HG03159 (cell line): Measurements from ENCODE around the gene SPEN.

Source experiments
- ATAC-seq: cut with Tn5 transposase; IDR thresholded peaks from one replicate; pipeline ENCODE4 v1.9.1; 2021; ENCODE audit warnings: mild to moderate bottlenecking, moderate library complexity; ENCODE audit not compliant: unreplicated experiment

Gene SPEN

GRCh38 chr1:15959424-15959823 lies 111.9 kb downstream of the SPEN start:
- ATAC-seq: no peak

GRCh38 chr1:15959827-15960446 lies 112.4 kb downstream of the SPEN start:
- ATAC-seq: no peak

- no peak for ATAC-seq
Observed at GRCh38 chr1:15960808-15961207, 113.3 kb downstream of the SPEN start.

- ATAC-seq: no peak
Observed at GRCh38 chr1:15961492-15961891, 114.0 kb downstream of the SPEN start.

- no peak for ATAC-seq
Observed at GRCh38 chr1:15962176-15962575, 114.7 kb downstream of the SPEN start.

- no peak for ATAC-seq
Observed at GRCh38 chr1:15962671-15963362, 115.3 kb downstream of the SPEN start.

GRCh38 chr1:15963363-15963967 lies 116.0 kb downstream of the SPEN start:
- ATAC-seq: no peak

GRCh38 chr1:15963968-15964648 lies 116.6 kb downstream of the SPEN start:
- ATAC-seq: no peak

- ATAC-seq: no peak
Observed at GRCh38 chr1:15965228-15965767, 117.8 kb downstream of the SPEN start.

GRCh38 chr1:15966081-15966955 lies 118.8 kb downstream of the SPEN start:
- peak; percentile 59 for ATAC-seq

- ATAC-seq: no peak
Observed at GRCh38 chr1:15966956-15967344, 119.4 kb downstream of the SPEN start.

- ATAC-seq: no peak
Observed at GRCh38 chr1:15968172-15968571, 120.7 kb downstream of the SPEN start.

- ATAC-seq: no peak
Observed at GRCh38 chr1:15969321-15969880, 121.9 kb downstream of the SPEN start.

- ATAC-seq: no peak
Observed at GRCh38 chr1:15970911-15971310, 123.4 kb downstream of the SPEN start.

GRCh38 chr1:15972409-15972808 lies 124.9 kb downstream of the SPEN start:
- no peak for ATAC-seq

GRCh38 chr1:15973772-15974171 lies 126.3 kb downstream of the SPEN start:
- ATAC-seq: no peak

- ATAC-seq: no peak
Observed at GRCh38 chr1:15974855-15975254, 127.3 kb downstream of the SPEN start.

- peak; percentile 56 for ATAC-seq
Observed at GRCh38 chr1:15975358-15975804, 127.9 kb downstream of the SPEN start.

- ATAC-seq: peak; percentile 76
Observed at GRCh38 chr1:15975805-15976680, 128.5 kb downstream of the SPEN start, which contains the start of gene ZBTB17. Gene ZBTB17, minus strand, starts transcription at chr1:15976101. Its CDS starts 27,606 bp downstream, at chr1:15948495.
